Ovary (tissue), 3 donors: Measurements from ENCODE around the gene ZNF326.

ENCODE experiments used
- CTCF ChIP-seq, 3 donors: fragments of 450-650 bp in 2 of 3; fragments of 200-600 bp in 1 of 3; IDR thresholded peaks; one replicate each; pipeline versions ENCODE4 v1.5.1 to v1.8.0; 2016 to 2022; ENCODE audit warnings: antibody characterized with exemption in 3 of 3, mild to moderate bottlenecking in 1 of 3
- POLR2A ChIP-seq: fragments of 450-650 bp; IDR thresholded peaks from one replicate; pipeline ENCODE4 v1.6.1; 2017; ENCODE audit warnings: antibody characterized with exemption, mild to moderate bottlenecking, moderate library complexity
- donor health status: DM: no; HTN: no; CAD: no.

- no peak for TF ChIP-seq CTCF (IDR thresholded peaks at IDR 0.05)
- no peak for TF ChIP-seq POLR2A
Measured at GRCh38 chr1:90046635-90047034, 51.7 kb downstream of the ZNF326 start.
